A549 (cell line): ENCODE data around the gene GNPTG. TPM values are rescaled to one million over a fixed set of nuclear protein-coding genes. Genes with fewer than 3 reads are reported as not detected.

Experiments
- ATAC-seq, 2 experiments: fragments of 200-7000 bp in 1 of 2; fragments of >200 bp in 1 of 2; cut with Nextera tagmentation in 1 of 2; cut with Tn5 transposase in 1 of 2; 3 replicates each; pipeline versions ENCODE4 v1.8.0 to v1.9.1; 2018 to 2020; ENCODE audit warnings: mild to moderate bottlenecking in 1 of 2, moderate library complexity in 1 of 2
- CTCF ChIA-PET: fragments of 300-600 bp; sonication (Branson Sonifier 250); formaldehyde crosslinking; extraction: SDS; loops from one replicate; lab custom pipeline; 2021; ENCODE audit warnings: antibody characterized with exemption, inconsistent platforms; lab: Yijun Ruan, JAX
- POLR2A ChIA-PET: fragments of 350-600 bp; formaldehyde crosslinking; extraction: SDS; loops from one replicate; lab custom pipeline; 2021; ENCODE audit warnings: antibody characterized with exemption, inconsistent platforms; lab: Yijun Ruan, JAX
- DNase-seq, 2 experiments: peaks; one replicate each; pipeline versions ENCODE4 v3.0.0 to v3.0.0-alpha.2; 2011 to 2016; ENCODE audit warnings: low read depth in 1 of 2, low spot score in 1 of 2
- FAIRE-seq: peaks from 2 replicates; lab custom pipeline; 2011; peaks lifted over from hg19 to GRCh38; lab: Jason Lieb, UNC
- H3K27ac ChIP-seq, 2 experiments: fragments of >200 bp; sonication (Bioruptor Twin); formaldehyde crosslinking; 3 replicates each; pipeline ENCODE4 v1.5.1; 2016 to 2017
- H3K4me1 ChIP-seq: fragments of >200 bp; sonication (Bioruptor Twin); formaldehyde crosslinking; 3 replicates; pipeline ENCODE4 v1.6.1; 2016
- H3K4me2 ChIP-seq: fragments of >200 bp; sonication (Bioruptor Twin); formaldehyde crosslinking; 3 replicates; pipeline ENCODE4 v1.6.1; 2016
- H3K4me3 ChIP-seq: fragments of >200 bp; sonication (Bioruptor Twin); formaldehyde crosslinking; 3 replicates; pipeline ENCODE4 v1.5.1; 2016
- H3K9me3 ChIP-seq: fragments of >200 bp; sonication (Bioruptor Twin); formaldehyde crosslinking; 3 replicates; pipeline ENCODE4 v1.6.1; 2016
- BHLHE40 ChIP-seq: IDR thresholded peaks from 2 replicates; pipeline ENCODE4 v1.6.1; 2012; ENCODE audit warnings: low read depth, low read length, inconsistent platforms
- CBX2 ChIP-seq: fragments of 200-600 bp; sonication (generic); IDR thresholded peaks from 2 replicates; pipeline ENCODE4 v1.6.1; 2016; ENCODE audit warnings: low read depth, mild to moderate bottlenecking, borderline replicate concordance
- EHF ChIP-seq: fragments of 250-450 bp; sonication (Bioruptor Pico); IDR thresholded peaks from 2 replicates; pipeline ENCODE4 v1.5.0; 2020; ENCODE audit warnings: mild to moderate bottlenecking
- ELK1 ChIP-seq: fragments of 150-350 bp; IDR thresholded peaks from 2 replicates; pipeline ENCODE4 v1.6.1; 2014; ENCODE audit warnings: low read depth, mild to moderate bottlenecking, low read length
- GATA3 ChIP-seq: IDR thresholded peaks from 2 replicates; pipeline ENCODE4 v1.6.1; 2012; ENCODE audit warnings: borderline replicate concordance
- HMGXB4 ChIP-seq: fragments of 250-450 bp; sonication (Bioruptor Pico); IDR thresholded peaks from 2 replicates; pipeline ENCODE4 v1.5.0; 2021; ENCODE audit warnings: mild to moderate bottlenecking, moderate library complexity, borderline replicate concordance
- HOXB5 ChIP-seq: fragments of 250-450 bp; sonication (Bioruptor Pico); IDR thresholded peaks from 2 replicates; pipeline ENCODE4 v1.5.0; 2020; ENCODE audit warnings: mild to moderate bottlenecking, moderate library complexity
- JUNB ChIP-seq: fragments of >200 bp; sonication (Bioruptor Twin); formaldehyde crosslinking; IDR thresholded peaks from 2 replicates; pipeline ENCODE4 v1.6.1; 2016
- MAX ChIP-seq: IDR thresholded peaks from 2 replicates; pipeline ENCODE4 v1.6.1; 2012
- MAZ ChIP-seq: fragments of 150-350 bp; IDR thresholded peaks from 2 replicates; pipeline ENCODE4 v1.6.1; 2014; ENCODE audit warnings: antibody characterized with exemption, low read depth, low read length, borderline replicate concordance
- MYC ChIP-seq: IDR thresholded peaks from 2 replicates; pipeline ENCODE4 v1.6.1; 2012; ENCODE audit warnings: mild to moderate bottlenecking, inconsistent platforms, low read length, improper control_type of control experiment, borderline replicate concordance
- NFE2L2 ChIP-seq: fragments of 150-350 bp; conservative IDR thresholded peaks from 2 replicates; pipeline ENCODE4 v1.6.1; 2014; ENCODE audit warnings: low read length
- NR3C1 ChIP-seq: fragments of >200 bp; sonication (Bioruptor Twin); formaldehyde crosslinking; IDR thresholded peaks from 3 replicates; pipeline ENCODE4 v1.6.1; 2017
- PBX3 ChIP-seq: IDR thresholded peaks from 2 replicates; pipeline ENCODE4 v1.6.1; 2012
- PHF8 ChIP-seq: fragments of 200-600 bp; sonication (generic); IDR thresholded peaks from 2 replicates; pipeline ENCODE4 v1.6.1; 2016; ENCODE audit warnings: low read depth, mild to moderate bottlenecking, antibody characterized with exemption, moderate library complexity, borderline replicate concordance
- RCOR1 ChIP-seq: fragments of 150-350 bp; IDR thresholded peaks from 2 replicates; pipeline ENCODE4 v1.6.1; 2014; ENCODE audit warnings: antibody characterized with exemption, low read length, low read depth
- SMC3 ChIP-seq: fragments of >200 bp; sonication (Bioruptor Twin); formaldehyde crosslinking; IDR thresholded peaks from 3 replicates; pipeline ENCODE4 v1.6.1; 2018; ENCODE audit warnings: inconsistent platforms
- ZC3H11A ChIP-seq: fragments of 450-650 bp; IDR thresholded peaks from 2 replicates; pipeline ENCODE4 v1.6.1; 2014; ENCODE audit warnings: antibody characterized with exemption, mild to moderate bottlenecking
- ZFP36 ChIP-seq: fragments of 450-650 bp; IDR thresholded peaks from 2 replicates; pipeline ENCODE4 v1.6.1; 2014; ENCODE audit warnings: borderline replicate concordance; ENCODE audit not compliant: partially characterized antibody
- ZNF302 ChIP-seq: fragments of 250-450 bp; sonication (Bioruptor Pico); IDR thresholded peaks from 2 replicates; pipeline ENCODE4 v1.9.0; 2021; ENCODE audit warnings: inconsistent platforms, mild to moderate bottlenecking, moderate library complexity
- WGBS: methylation state at CpG from one replicate; pipeline ENCODE4 v1.1.6; 2017; ENCODE audit errors: missing lambda C conversion rate; 5-methylcytosine and 5-hydroxymethylcytosine counted together
- polyA plus RNA-seq, 4 experiments: library from polyadenylated mRNA; depleted of rRNA in 3 of 4; stranded (reverse); fragments of >200 nt; fragmentation: RNase III in 1 of 4; extraction: RNeasy Plus Mini Kit Qiagen cat#74134 plus additional on column Dnase treatment in 1 of 4; gene quantifications; 2 replicates in 3 of 4; 3 replicates in 1 of 4; pipeline ENCODE4 v1.2.3, GENCODE V29; 2011 to 2017
- TF ChIP-seq, protein P1 (sequence below): fragments of >200 bp; sonication (Bioruptor Twin); formaldehyde crosslinking; IDR thresholded peaks from 2 replicates; pipeline ENCODE4 v1.6.1; 2016
- TF ChIP-seq, protein P2 (sequence below): fragments of >200 bp; sonication (Bioruptor Twin); formaldehyde crosslinking; IDR thresholded peaks from 3 replicates; pipeline ENCODE4 v1.5.1; 2016
- TF ChIP-seq, protein P3 (sequence below): fragments of 450-650 bp; IDR thresholded peaks from 2 replicates; pipeline ENCODE4 v1.6.1; 2014; ENCODE audit warnings: antibody characterized with exemption
- TF ChIP-seq, protein P4 (sequence below): fragments of >200 bp; sonication (Bioruptor Twin); formaldehyde crosslinking; IDR thresholded peaks from 3 replicates; pipeline ENCODE4 v1.6.1; 2016

The GNPTG gene
- polyA plus RNA-seq, 2 of the 4 experiments (the other 2 are of a cell fraction) = 23.4 to 24.2 TPM

- Histone ChIP-seq H3K9me3 (no peaks in the 10 kb centered on the region), H3K27ac (no peak overlapping the region), H3K4me1 (peaks cover 6% of the 10 kb centered on the region), H3K4me2 (no peak overlapping the region), H3K4me3 (no peak overlapping the region)
- FAIRE-seq (no peak), ATAC-seq (no peak), DNase-seq (no peak)
- WGBS = 82% methylated on average over 14 of the region's 14 CpGs
- TF ChIP-seq ZNF302 (CRISPR knock-in tag) (no peak), EHF (CRISPR knock-in tag) (no peak), RCOR1 (no peak), HOXB5 (CRISPR knock-in tag) (no peak), SMC3 (no peak), HMGXB4 (no peak), ZC3H11A (no peak), CBX2 (no peak)
- CTCF ChIA-PET = interaction anchor here (0.9 to 9.4 kb wide), 7 partner anchors 9 to 48 kb away, joined by 3 to 78 read pairs (median 3); no protein-coding TSS in a partner anchor
- POLR2A ChIA-PET = no interaction called here
These were observed 2.8 kb upstream of the GNPTG start for GRCh38 chr16:1348926-1349325.

DNA sequence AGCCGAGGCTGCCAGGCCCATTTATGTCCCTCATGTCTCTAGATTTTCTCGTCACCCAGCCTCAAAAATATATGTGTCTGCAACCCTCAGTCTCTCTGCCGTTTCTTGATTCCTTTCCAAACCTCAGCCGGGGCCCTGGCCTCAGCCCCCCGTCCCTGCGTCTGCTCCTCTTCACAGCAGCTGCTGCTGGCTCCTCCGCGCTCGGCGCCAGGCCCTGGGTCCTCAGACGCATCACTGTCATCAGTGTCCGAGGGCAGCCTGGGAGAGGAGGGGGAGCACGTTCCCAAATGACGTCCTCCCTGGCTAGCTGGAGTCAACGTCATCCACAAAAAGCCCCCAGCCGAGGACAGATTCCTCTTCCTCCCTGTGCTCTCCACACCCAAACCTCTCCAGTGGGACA, 2.4 kb upstream of the GNPTG start:
- no peak overlapping the region for H3K4me2 ChIP-seq
- no peak for ATAC-seq

More for the DNA sequence above, 2.4 kb upstream of the GNPTG start:
- Histone ChIP-seq H3K4me1 (peaks cover 6% of the 10 kb centered on the region), H3K4me3 (no peak overlapping the region), H3K9me3 (no peaks in the 10 kb centered on the region)
- no peak for FAIRE-seq
- TF ChIP-seq ZFP36 (no peak), MAZ (no peak), RCOR1 (no peak), MYC (no peak), EHF (CRISPR knock-in tag) (no peak), PBX3 (no peak), MAX (no peak), NR3C1 (no peak), NFE2L2 (no peak), JUNB (no peak), BHLHE40 (no peak), PHF8 (no peak), ELK1 (no peak), ZNF302 (CRISPR knock-in tag) (no peak), GATA3 (no peak)
- TF ChIP-seq, protein P1, sequence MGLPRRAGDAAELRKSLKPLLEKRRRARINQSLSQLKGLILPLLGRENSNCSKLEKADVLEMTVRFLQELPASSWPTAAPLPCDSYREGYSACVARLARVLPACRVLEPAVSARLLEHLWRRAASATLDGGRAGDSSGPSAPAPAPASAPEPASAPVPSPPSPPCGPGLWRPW = no peak
- TF ChIP-seq, protein P2, sequence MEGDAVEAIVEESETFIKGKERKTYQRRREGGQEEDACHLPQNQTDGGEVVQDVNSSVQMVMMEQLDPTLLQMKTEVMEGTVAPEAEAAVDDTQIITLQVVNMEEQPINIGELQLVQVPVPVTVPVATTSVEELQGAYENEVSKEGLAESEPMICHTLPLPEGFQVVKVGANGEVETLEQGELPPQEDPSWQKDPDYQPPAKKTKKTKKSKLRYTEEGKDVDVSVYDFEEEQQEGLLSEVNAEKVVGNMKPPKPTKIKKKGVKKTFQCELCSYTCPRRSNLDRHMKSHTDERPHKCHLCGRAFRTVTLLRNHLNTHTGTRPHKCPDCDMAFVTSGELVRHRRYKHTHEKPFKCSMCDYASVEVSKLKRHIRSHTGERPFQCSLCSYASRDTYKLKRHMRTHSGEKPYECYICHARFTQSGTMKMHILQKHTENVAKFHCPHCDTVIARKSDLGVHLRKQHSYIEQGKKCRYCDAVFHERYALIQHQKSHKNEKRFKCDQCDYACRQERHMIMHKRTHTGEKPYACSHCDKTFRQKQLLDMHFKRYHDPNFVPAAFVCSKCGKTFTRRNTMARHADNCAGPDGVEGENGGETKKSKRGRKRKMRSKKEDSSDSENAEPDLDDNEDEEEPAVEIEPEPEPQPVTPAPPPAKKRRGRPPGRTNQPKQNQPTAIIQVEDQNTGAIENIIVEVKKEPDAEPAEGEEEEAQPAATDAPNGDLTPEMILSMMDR = no peak
- TF ChIP-seq, protein P3, sequence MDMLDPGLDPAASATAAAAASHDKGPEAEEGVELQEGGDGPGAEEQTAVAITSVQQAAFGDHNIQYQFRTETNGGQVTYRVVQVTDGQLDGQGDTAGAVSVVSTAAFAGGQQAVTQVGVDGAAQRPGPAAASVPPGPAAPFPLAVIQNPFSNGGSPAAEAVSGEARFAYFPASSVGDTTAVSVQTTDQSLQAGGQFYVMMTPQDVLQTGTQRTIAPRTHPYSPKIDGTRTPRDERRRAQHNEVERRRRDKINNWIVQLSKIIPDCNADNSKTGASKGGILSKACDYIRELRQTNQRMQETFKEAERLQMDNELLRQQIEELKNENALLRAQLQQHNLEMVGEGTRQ = no peak
- TF ChIP-seq, protein P4, sequence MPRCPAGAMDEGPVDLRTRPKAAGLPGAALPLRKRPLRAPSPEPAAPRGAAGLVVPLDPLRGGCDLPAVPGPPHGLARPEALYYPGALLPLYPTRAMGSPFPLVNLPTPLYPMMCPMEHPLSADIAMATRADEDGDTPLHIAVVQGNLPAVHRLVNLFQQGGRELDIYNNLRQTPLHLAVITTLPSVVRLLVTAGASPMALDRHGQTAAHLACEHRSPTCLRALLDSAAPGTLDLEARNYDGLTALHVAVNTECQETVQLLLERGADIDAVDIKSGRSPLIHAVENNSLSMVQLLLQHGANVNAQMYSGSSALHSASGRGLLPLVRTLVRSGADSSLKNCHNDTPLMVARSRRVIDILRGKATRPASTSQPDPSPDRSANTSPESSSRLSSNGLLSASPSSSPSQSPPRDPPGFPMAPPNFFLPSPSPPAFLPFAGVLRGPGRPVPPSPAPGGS = no peak
- TF ChIP-seq, all 56 proteins: peak for 0
- 91% methylated on average over 16 of the region's 16 CpGs for WGBS
- H3K27ac ChIP-seq = no peak overlapping the region
- CTCF ChIA-PET = interaction anchor here (0.9 to 9.4 kb wide), 5 partner anchors 13 to 48 kb away, joined by 3 to 78 read pairs (median 3); no protein-coding TSS in a partner anchor
- POLR2A ChIA-PET = no interaction called here
- no peak for DNase-seq
